OCI-LY3 (cell line): Measurements from ENCODE around the gene UBAP2.

Experiments used
- H2AFZ ChIP-seq: fragments of 200-600, 300-600 bp; shearing (Covaris generic); 2 replicates; pipeline ENCODE4 v1.6.0; 2014; ENCODE audit warnings: antibody characterized with exemption, low read depth, low read length
- H3K27ac ChIP-seq: fragments of 200-600, 300-600 bp; sonication (generic); 2 replicates; pipeline ENCODE4 v1.5.1; 2014; ENCODE audit warnings: mild to moderate bottlenecking, low read length, moderate library complexity, mixed read lengths
- H3K27me3 ChIP-seq: fragments of 200-600, 300-600 bp; sonication (generic); 2 replicates; pipeline ENCODE4 v1.6.1; 2014; ENCODE audit warnings: low read depth, low read length, mixed read lengths
- H3K36me3 ChIP-seq: fragments of 200-600, 300-600 bp; sonication (generic); replicated peaks from 2 replicates; pipeline ENCODE3; 2014; ENCODE audit warnings: low read depth, low read length, mixed read lengths
- H3K4me1 ChIP-seq: fragments of 300-600, 200-600 bp; sonication (generic); 2 replicates; pipeline ENCODE4 v1.6.1; 2014; ENCODE audit warnings: low read length, mixed read lengths
- H3K4me2 ChIP-seq: fragments of 200-600, 300-600 bp; sonication (generic); 2 replicates; pipeline ENCODE4 v1.6.1; 2014; ENCODE audit warnings: low read length, mixed read lengths
- H3K4me3 ChIP-seq: fragments of 300-600, 200-600 bp; sonication (generic); 2 replicates; pipeline ENCODE4 v1.5.1; 2014; ENCODE audit warnings: antibody characterized with exemption, mild to moderate bottlenecking, low read length, moderate library complexity
- H3K79me2 ChIP-seq: fragments of 300-600, 200-600 bp; shearing (Covaris generic); 2 replicates; pipeline ENCODE4 v1.6.1; 2014; ENCODE audit warnings: mild to moderate bottlenecking, low read length, mixed read lengths
- H3K9ac ChIP-seq: fragments of 300-600, 200-600 bp; shearing (Covaris generic); 2 replicates; pipeline ENCODE4 v1.6.0; 2014; ENCODE audit warnings: mild to moderate bottlenecking, low read length, moderate library complexity
- H3K9me3 ChIP-seq: fragments of 200-600, 300-600 bp; shearing (Covaris generic); 2 replicates; pipeline ENCODE4 v1.6.1; 2014; ENCODE audit warnings: low read length, mixed read lengths; ENCODE audit not compliant: insufficient read depth
- H4K20me1 ChIP-seq: fragments of 200-600, 300-600 bp; sonication (generic); 2 replicates; pipeline ENCODE4 v1.6.1; 2016; ENCODE audit warnings: low read length, mixed read lengths; ENCODE audit not compliant: insufficient read depth
- EZH2phosphoT487 ChIP-seq: fragments of 200-600 bp; shearing (Covaris generic); IDR thresholded peaks from 2 replicates; pipeline ENCODE4 v1.6.1; 2018; ENCODE audit warnings: antibody characterized with exemption, mixed run types, low read depth
- TF ChIP-seq, protein P1 (sequence below): fragments of 200-600, 300-600 bp; sonication (generic); IDR thresholded peaks from 2 replicates; pipeline ENCODE4 v1.5.1; 2014; ENCODE audit warnings: antibody characterized with exemption, low read length, low read depth

The UBAP2 gene

DNA sequence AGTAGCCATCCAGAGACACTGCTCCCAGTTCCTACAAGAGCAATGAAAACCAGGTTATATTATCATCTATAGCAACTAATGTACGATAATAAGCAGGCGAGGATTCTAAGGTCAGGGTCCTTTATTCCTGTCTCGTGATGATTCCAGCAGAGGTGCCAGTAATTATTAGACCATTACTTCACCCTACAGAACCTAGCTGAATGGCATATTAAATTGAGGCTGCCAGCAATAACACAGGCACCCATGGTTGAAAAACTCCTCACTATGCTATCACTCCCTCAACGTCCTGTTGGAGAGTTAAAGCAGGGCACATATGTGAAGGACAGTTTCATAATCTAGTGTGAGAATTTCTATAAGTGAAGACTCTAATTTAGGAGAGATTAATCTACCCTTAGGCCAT lies 48.1 kb upstream of the UBAP2 start:
- H2AFZ ChIP-seq, result no peak overlapping the region
- peaks cover 32% of the 10 kb centered on the region for H3K4me1 ChIP-seq
- peaks cover 3% of the 10 kb centered on the region; the same call in 1 of the 2 replicates for H3K79me2 ChIP-seq
- 0 out of 2 replicates have a peak, but pooled peaks cover 5% of the 10 kb centered on the region for H4K20me1 ChIP-seq
- no peaks in the 10 kb centered on the region for H3K9me3 ChIP-seq
- no peak overlapping the region for H3K4me3 ChIP-seq
- H3K9ac ChIP-seq, result no peak overlapping the region
- no peaks in the 10 kb centered on the region for H3K27me3 ChIP-seq
- H3K4me2 ChIP-seq, result peak overlapping the region; percentile 80; the same call in 1 of the 2 replicates
- peak overlapping the region; percentile 97 for H3K27ac ChIP-seq
- peaks cover 36% of the 10 kb centered on the region for H3K36me3 ChIP-seq
- no peak for TF ChIP-seq EZH2phosphoT487

DNA sequence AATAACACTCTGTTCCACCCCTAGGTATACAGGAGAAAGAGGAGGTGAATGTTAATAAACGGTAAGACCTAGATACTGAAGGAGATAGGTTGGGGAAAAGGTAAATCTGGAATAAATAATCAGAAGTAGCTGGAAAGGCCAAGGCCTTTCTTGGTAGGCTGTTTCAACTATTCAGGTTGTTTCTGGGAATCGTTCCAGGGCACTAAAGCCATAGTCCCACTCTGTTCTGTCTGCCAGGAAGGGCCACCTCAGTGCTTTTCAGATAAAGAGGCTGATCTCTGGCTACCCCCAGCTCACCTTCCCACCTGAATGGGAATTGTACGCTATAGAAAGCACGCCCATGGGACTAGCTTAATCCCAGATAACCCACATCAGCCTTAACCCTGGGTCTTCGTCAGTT lies 44.9 kb upstream of the UBAP2 start:
- no peak overlapping the region for H3K9ac ChIP-seq
- H4K20me1 ChIP-seq, result 0 out of 2 replicates have a peak, but pooled peaks cover 5% of the 10 kb centered on the region
- no peak overlapping the region for H3K27ac ChIP-seq
- no peak overlapping the region for H2AFZ ChIP-seq
- H3K4me1 ChIP-seq, result peaks cover 25% of the 10 kb centered on the region
- no peak overlapping the region for H3K4me3 ChIP-seq
- H3K36me3 ChIP-seq, result peaks cover 52% of the 10 kb centered on the region
- H3K9me3 ChIP-seq, result no peaks in the 10 kb centered on the region
- TF ChIP-seq EZH2phosphoT487, result no peak
- TF ChIP-seq, protein P1, sequence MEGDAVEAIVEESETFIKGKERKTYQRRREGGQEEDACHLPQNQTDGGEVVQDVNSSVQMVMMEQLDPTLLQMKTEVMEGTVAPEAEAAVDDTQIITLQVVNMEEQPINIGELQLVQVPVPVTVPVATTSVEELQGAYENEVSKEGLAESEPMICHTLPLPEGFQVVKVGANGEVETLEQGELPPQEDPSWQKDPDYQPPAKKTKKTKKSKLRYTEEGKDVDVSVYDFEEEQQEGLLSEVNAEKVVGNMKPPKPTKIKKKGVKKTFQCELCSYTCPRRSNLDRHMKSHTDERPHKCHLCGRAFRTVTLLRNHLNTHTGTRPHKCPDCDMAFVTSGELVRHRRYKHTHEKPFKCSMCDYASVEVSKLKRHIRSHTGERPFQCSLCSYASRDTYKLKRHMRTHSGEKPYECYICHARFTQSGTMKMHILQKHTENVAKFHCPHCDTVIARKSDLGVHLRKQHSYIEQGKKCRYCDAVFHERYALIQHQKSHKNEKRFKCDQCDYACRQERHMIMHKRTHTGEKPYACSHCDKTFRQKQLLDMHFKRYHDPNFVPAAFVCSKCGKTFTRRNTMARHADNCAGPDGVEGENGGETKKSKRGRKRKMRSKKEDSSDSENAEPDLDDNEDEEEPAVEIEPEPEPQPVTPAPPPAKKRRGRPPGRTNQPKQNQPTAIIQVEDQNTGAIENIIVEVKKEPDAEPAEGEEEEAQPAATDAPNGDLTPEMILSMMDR, result no peak
- 0 out of 2 replicates have a peak, but pooled peaks cover 3% of the 10 kb centered on the region for H3K79me2 ChIP-seq
- no peak overlapping the region for H3K4me2 ChIP-seq
- H3K27me3 ChIP-seq, result no peaks in the 10 kb centered on the region

DNA sequence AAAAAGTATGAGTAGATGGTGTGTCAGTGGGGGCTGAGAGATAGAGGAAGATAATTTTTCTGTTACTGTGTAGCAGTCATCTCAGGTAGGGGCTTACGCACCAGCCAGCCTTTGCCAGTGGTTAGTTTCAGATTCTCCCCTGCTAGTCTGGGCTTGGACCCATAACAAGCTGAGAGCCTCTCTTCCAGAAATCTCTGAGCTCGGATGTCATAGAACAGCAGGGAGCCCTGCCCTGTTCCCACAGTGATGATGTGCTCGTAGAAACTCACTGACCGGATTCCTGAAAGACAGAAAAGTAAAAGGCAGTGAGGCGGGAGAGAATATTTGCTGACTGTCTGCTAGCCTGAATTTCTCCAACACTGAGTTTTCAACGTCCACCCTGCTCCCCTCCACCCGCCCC lies 40.6 kb upstream of the UBAP2 start:
- Histone ChIP-seq H3K27me3 (no peaks in the 10 kb centered on the region), H3K4me3 (no peak overlapping the region), H3K36me3 (peaks cover 63% of the 10 kb centered on the region), H3K9me3 (no peaks in the 10 kb centered on the region), H3K4me1 (no peaks in the 10 kb centered on the region), H3K9ac (no peak overlapping the region), H3K79me2 (no peaks in the 10 kb centered on the region), H3K27ac (no peak overlapping the region), H2AFZ (no peak overlapping the region), H3K4me2 (no peak overlapping the region), H4K20me1 (no peaks in the 10 kb centered on the region)
- TF ChIP-seq, protein P1, result no peak
- no peak for TF ChIP-seq EZH2phosphoT487

DNA sequence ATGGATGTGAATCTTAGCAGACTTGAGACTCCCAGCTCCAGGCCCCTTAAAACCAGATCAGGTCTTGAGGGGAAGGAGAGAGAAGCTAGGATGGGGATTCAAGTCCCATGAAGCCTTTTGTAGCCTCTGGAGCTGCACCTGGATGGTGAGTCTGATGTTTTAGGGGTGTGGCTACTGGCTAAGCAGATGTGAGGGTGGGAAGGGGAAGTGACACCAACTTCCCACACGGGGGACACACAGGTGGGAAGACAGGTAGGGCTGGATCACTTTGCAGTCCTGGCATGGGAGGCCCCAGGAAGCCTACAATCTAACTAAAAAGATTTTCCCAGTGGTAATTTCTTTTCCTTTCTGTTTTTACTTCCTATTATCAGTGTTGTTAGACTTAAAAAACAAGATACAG lies 38.7 kb upstream of the UBAP2 start:
- no peaks in the 10 kb centered on the region for H3K9me3 ChIP-seq
- no peaks in the 10 kb centered on the region for H4K20me1 ChIP-seq
- no peak overlapping the region for H3K4me3 ChIP-seq
- no peak overlapping the region for H3K9ac ChIP-seq
- H3K79me2 ChIP-seq, result no peaks in the 10 kb centered on the region
- no peaks in the 10 kb centered on the region for H3K4me1 ChIP-seq
- H3K27ac ChIP-seq, result no peak overlapping the region
- TF ChIP-seq, protein P1, result no peak
- H3K27me3 ChIP-seq, result no peaks in the 10 kb centered on the region
- no peak overlapping the region for H3K4me2 ChIP-seq
- H2AFZ ChIP-seq, result no peak overlapping the region
- H3K36me3 ChIP-seq, result peaks cover 54% of the 10 kb centered on the region

DNA sequence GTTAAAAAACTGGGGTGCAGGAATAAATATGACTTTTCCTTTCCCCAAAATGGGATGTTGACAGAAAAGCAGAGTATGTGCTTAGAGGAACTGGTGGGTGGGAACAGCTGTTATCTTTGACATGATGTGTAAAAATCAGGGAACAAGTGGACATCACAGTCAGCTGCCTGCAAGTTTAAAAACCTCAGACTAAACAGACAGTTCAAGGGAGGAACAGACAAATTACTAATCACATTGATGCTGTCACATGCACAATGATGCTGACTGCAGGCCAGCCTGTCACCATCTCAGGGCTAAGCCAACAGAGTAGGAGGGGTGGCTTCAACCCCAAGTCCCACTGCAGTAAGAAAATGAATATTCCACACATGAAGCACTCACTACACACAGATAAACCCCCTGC lies 38.2 kb upstream of the UBAP2 start:
- H3K4me2 ChIP-seq, result no peak overlapping the region
- H3K9me3 ChIP-seq, result no peaks in the 10 kb centered on the region
- H3K4me1 ChIP-seq, result no peaks in the 10 kb centered on the region
- no peak overlapping the region for H3K4me3 ChIP-seq
- no peak for TF ChIP-seq EZH2phosphoT487
- TF ChIP-seq, protein P1, result no peak
- H3K9ac ChIP-seq, result no peak overlapping the region
- no peak overlapping the region for H2AFZ ChIP-seq
- no peaks in the 10 kb centered on the region for H3K27me3 ChIP-seq
- H3K36me3 ChIP-seq, result peaks cover 51% of the 10 kb centered on the region
- no peaks in the 10 kb centered on the region for H4K20me1 ChIP-seq
- H3K79me2 ChIP-seq, result no peaks in the 10 kb centered on the region
- H3K27ac ChIP-seq, result no peak overlapping the region
